ENCODE data around the gene GALNT5.
"Not testable (repeated sequence)": the region's sequence is repeated elsewhere in the genome, so short reads cannot be mapped to it uniquely, and the experiment has no call there.

The GALNT5 gene, protein sequence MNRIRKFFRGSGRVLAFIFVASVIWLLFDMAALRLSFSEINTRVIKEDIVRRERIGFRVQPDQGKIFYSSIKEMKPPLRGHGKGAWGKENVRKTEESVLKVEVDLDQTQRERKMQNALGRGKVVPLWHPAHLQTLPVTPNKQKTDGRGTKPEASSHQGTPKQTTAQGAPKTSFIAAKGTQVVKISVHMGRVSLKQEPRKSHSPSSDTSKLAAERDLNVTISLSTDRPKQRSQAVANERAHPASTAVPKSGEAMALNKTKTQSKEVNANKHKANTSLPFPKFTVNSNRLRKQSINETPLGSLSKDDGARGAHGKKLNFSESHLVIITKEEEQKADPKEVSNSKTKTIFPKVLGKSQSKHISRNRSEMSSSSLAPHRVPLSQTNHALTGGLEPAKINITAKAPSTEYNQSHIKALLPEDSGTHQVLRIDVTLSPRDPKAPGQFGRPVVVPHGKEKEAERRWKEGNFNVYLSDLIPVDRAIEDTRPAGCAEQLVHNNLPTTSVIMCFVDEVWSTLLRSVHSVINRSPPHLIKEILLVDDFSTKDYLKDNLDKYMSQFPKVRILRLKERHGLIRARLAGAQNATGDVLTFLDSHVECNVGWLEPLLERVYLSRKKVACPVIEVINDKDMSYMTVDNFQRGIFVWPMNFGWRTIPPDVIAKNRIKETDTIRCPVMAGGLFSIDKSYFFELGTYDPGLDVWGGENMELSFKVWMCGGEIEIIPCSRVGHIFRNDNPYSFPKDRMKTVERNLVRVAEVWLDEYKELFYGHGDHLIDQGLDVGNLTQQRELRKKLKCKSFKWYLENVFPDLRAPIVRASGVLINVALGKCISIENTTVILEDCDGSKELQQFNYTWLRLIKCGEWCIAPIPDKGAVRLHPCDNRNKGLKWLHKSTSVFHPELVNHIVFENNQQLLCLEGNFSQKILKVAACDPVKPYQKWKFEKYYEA

DNA sequence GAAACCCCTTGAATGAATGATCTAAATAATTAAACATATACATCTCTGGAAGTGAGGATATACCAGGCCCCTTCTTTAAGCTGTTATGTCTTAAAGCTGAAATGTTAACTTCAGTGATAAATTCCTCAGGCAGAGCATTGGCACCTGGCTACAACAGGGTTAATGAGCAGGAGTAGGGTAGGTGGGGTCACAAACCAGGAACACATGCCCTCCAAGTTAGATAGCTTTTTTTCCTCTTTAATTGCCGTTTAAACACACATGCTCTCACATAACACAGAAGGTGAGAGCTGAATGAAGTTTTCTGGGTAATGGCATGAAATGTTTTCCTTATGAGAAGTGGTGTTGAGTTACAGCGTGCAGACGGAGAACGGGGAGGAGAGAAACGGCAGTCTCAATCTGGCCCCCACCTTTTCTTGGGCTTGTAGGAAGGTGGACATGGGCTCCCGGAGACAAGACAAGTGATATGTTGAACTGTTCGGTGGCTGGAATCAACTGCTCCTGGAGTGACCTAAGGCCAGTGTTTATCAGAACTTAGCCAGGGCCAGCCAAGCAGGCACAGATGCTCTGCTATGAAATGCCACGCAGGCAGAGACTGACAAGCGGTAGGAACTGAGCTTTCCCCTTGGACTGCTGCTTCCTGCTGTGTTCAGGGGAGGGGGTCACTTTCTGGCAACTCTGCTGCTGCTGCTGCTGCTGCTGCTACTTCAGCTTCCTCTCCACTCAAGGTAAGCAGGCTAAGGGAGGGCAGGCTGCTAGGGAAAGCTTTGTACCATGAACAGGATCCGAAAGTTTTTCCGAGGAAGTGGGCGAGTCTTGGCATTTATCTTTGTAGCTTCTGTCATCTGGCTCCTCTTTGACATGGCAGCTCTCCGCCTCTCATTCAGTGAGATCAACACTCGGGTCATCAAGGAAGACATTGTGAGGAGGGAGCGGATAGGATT lies at the start of gene GALNT5:
GALNT5 (plus strand) TSS at position 394 of the 941 bp plus-strand sequence; CDS start at position 772, 378 bp downstream.
- no peak for DNase-seq (ENCODE audit: low read depth in 2 of 2, low spot score in 1 of 2)

DNA sequence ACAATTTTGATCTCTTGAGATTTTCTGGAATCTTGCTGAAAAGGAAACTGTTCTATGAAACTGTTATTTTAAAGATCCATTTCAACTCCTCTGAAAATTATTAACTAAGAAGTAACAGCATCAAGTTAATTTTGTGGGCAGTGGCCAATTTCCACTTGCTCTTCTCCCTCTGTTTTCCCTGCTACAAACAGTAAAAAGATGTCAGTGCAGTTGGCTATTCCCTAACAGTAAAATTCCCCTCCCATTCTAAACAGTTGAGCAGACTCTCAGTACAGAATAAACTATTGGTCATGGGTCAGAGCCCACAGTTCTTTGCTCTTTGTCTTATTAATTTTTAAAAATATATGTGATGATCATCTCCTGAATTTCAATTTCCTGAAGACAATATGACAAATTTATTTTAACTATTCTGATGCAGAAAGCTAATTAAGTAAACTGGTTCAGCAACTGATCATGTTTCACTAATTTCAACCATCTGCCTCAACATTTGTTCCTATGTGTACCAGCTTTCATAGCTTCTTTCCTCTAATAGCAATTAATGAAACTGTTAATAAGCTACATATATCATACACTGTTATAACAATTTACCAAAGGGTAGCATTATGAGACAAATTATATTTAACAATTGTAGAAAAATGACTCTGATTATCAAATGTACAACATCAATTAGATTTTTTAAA lies 41.1 kb upstream of the GALNT5 start:
- DNase-seq (ENCODE audit: low read depth in 2 of 2, low spot score in 1 of 2), result no peak

DNA sequence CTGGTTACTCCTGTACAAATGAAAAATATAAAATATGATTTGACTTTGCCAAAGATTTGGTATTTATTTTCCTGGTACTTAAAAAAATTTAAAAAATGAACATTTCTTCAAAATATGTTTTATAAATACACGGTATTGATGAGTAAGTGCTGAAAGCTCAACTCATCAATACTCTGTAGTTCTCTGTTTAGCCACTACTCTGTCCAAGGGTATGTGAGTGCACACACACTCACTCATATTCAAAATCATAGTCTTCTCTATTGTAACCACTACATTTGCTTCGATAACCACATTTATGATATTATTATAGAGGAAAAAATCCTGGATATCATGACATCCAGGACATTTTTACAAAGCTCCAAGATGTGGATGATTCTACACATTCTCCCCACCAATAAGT lies 40.1 kb upstream of the GALNT5 start:
- DNase-seq (ENCODE audit: low read depth in 2 of 2, low spot score in 1 of 2), result no peak

DNA sequence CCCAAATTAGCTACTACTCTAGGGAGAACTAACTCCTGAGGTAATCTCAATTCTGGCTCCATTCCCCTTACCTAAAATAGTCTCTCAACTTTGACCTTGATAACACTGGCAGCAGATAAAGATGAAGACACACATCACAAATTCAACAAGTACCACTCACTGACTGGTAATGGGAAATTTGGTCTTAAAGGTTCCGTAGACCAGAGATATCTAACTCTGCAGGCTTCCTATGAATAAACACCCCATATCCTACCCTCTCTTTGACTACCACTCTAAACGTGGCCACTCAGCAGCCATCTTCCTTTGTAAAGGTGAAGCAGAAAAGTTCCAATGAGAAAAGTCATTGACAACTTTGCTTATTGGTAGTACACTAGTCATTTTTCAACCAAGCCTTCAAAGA lies 38.6 kb upstream of the GALNT5 start:
- no peak for DNase-seq (ENCODE audit: low read depth in 2 of 2, low spot score in 1 of 2)

DNA sequence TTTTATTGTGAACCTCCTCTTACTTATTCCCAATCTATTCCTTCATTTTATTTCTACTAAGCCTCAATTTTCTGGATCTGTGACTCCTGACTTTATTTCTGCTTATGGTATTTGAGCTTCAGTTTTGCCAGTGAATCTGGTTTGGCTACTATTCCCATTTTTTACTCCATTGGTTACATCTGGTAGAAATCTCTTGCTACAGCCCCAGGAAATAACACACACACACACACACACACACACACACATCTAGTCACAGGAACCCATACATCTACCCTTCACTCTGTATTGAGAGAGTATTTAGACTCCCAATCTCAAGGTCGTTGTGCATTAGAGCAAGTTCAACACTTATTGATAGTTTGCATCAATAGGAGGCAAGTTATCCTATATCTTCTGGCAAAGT lies 37.0 kb upstream of the GALNT5 start:
- DNase-seq (ENCODE audit: low read depth in 2 of 2, low spot score in 1 of 2), result no peak

DNA sequence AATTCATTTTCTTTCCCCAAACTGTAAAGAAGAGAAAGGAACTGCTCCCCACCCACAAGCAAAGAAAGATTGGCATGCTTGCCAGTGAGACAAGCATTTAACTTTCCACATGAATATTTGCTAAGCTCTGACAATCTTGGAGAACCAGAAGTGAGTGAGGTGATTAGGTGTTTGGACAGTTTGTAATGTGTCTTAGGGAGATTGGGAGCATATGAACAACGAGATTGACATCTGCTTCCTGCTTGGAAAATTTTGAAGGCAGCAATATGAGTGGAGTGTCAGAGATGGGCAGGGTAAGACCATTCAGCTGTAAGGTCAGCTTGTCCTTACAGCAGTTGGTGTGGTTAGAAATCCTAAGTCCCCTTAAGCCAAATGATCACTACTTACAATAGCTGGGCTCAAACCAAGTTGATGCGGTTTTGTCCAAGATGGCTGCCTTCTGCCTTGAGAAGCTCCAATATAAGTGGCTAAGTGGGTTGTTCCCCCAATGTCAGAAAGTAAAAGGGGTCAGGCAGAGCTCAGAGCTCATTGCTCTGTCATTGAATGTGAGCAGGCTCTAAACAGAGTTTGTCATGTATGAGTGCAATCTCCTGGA lies 36.0 kb upstream of the GALNT5 start:
- no peak for DNase-seq (ENCODE audit: low read depth in 2 of 2, low spot score in 1 of 2)

DNA sequence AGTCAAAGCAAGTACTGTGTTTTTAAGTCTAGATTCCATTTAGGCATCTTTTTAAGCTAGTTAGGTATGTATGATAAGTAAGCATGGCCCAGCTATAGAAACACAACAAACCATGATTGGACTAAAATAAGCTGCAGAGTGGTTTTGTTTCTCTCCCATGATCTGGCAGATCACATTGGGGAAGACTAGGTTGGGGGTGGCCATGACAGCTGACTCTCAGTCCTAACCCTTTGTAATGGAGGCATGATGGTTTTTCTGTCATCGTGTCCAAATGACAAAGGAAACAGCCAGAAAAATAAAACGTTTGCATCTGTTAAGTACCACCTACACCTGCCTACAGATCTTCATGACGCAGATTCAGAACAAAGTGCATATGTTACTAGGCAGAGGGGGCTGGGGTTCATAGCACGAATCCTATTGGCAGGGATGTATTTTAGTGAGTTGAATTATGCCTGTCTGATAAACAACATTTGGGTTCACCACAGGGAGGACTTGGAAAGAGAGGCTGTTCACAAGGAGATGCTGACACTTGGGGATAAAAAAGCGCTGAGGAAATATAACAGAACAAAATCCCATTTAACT lies 33.8 kb upstream of the GALNT5 start:
- DNase-seq (ENCODE audit: low read depth in 2 of 2, low spot score in 1 of 2), result no peak

DNA sequence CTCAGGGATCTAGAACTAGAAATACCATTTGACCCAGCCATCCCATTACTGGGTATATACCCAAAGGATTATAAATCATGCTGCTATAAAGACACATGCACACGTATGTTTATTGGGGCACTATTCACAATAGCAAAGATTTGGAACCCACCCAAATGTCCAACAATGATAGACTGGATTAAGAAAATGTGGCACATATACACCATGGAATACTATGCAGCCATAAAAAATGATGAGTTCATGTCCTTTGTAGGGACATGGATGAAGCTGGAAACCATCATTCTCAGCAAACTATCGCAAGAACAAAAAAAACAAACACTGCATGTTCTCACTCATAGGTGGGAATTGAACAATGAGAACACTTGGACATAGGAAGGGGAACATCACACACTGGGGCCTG lies 33.1 kb upstream of the GALNT5 start:
- not testable (repeated sequence) for DNase-seq (ENCODE audit: low read depth in 2 of 2, low spot score in 1 of 2)

DNA sequence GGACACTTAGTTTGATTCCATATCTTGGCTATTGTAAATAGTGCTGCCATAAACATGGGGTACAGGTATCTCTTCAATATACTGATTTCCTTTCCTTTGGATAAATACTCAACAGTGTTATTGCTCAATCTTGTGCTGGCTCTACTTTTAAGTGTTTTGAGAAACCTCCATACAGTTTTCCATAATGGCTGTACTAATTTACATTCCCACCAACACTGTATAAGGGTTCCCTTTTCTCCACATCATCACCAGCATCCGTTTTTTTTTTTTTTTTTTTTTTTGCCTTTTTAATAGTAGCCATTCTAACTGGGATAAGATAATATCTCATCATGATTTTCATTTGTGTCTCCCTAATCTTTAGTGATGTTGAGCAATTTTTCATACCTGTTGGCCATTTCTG lies 29.9 kb upstream of the GALNT5 start:
- DNase-seq (ENCODE audit: low read depth in 2 of 2, low spot score in 1 of 2), result no peak

DNA sequence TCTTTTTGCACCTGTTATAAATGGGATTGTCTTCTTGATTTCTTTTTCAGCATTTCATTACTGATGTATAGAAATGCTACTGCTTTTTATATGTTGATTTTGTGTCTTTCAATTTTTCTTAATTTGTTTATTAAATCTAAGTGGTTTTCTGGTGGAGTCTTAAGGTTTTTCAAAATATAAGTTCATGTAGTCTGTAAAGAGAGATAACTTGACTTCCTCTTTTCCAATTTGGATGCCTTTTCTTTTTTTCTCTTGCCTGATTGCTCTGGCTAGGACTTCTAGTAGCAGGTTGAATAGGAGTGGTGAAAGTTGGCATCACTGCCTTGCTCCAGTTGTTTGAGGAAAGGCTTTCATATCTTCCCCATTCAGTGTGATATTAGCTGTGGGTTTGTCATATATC lies 28.6 kb upstream of the GALNT5 start:
- no peak for DNase-seq (ENCODE audit: low read depth in 2 of 2, low spot score in 1 of 2)

DNA sequence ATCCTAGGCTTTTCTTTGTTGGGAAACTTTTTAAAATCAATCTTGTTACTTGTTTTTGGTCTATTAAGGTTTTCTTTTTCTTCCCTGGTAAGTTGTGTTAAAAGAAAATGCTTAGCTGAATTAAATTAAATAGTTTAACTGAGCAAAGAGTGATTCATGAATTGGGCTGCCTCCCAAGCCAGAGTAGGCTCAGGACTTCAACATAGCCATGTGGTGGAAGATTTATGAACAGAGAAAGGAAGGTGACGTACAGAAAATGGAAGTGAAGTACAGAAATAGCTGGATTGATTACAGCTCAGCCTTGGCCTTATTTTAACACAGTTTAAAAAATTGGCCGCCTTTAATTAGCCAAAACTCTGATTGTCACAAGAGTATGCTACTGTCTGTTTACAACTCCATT lies 27.9 kb upstream of the GALNT5 start:
- no peak for DNase-seq (ENCODE audit: low read depth in 2 of 2, low spot score in 1 of 2)

DNA sequence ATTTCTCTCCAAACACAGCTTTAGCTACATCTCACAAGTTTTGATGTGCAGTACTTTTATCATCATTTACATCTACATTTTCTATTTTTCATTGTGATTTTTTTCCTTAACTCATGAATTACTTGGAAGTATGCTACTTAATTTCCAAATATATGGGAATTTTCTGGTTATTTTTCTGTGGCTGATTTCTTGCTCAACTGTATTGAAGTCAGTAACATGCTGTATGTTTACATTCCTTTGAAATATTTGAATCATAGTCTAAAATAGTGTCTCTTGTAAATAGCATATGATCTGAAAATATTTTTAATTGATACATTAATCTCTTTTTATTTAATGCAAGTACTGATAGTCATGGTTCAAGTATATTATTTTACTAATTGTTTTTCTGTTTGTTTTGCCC lies 26.0 kb upstream of the GALNT5 start:
- no peak for DNase-seq (ENCODE audit: low read depth in 2 of 2, low spot score in 1 of 2)

DNA sequence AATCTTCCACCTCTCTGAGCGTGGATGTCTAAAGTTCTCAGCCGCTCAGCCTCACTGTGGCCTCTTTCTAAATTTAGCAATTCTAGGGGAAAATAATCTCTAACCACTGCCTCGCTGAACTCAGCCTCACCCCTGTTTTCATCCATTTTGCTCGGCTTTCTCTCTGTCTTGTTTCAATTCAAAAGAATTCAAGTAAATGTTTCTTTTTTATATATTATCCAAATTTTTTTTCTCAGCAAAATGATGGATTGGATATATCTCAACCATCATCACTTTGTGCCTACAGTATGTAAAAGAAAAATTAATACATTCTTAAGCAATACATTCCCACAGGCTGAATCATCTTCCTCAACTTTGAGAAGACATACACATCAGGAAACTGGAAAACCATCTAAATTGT lies 24.0 kb upstream of the GALNT5 start:
- no peak for DNase-seq (ENCODE audit: low read depth in 2 of 2, low spot score in 1 of 2)

DNA sequence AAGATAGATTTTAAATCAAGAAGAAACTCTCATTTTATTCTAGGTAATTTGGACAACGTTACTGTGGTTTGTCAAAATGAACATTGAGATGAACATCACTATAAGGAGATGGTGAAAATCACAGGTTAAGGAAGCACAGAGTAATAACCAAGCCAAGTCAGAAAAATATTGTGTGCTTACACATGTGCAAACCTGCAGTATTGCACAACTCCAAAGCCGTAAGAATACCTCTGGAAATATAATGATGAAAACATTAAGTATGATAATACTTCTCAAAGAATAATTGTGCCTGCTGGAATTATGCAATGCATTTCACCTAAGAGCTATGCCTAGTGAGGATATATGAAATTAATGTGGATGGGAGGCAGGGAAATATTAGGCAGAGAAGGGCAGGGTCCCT lies 21.1 kb upstream of the GALNT5 start:
- no peak for DNase-seq (ENCODE audit: low read depth in 2 of 2, low spot score in 1 of 2)

DNA sequence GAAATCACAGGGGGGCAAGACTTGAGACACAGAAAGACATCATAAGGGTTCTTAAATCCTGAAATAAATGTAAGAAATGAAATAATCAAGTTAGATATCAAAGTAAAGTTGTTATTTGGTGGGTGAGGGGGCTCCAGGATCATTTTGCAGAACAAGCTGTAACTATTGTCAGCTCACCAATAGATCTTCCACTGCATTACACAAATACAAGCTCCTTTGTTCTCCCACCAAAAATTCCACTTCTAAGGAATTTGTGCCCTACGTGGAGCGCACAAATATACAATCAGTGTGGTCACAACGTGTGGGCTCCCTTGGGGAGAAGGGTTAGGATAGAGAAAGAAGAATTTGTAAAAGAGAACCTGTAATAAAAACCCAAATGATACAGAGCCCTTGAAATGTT lies 19.2 kb upstream of the GALNT5 start:
- DNase-seq (ENCODE audit: low read depth in 2 of 2, low spot score in 1 of 2), result no peak

DNA sequence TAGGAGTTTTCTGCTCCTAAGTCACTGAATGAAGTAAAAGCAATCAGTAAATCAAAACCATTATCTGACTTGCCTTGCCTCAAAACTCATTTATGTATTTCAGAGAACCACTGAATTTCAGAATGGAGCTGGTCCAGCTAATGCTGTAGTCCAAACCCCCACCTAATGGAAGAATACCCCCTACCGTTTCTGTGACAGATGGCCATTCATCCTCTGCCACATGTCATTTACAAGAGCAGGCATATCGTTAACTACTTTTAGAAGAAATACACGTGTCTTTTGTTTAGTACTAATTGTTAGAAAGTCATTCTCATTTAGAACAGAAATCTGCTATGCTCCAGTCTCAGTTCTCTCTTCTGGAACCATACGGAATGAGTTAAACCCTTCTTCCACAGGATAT lies 12.8 kb upstream of the GALNT5 start:
- no peak for DNase-seq (ENCODE audit: low read depth in 2 of 2, low spot score in 1 of 2)

DNA sequence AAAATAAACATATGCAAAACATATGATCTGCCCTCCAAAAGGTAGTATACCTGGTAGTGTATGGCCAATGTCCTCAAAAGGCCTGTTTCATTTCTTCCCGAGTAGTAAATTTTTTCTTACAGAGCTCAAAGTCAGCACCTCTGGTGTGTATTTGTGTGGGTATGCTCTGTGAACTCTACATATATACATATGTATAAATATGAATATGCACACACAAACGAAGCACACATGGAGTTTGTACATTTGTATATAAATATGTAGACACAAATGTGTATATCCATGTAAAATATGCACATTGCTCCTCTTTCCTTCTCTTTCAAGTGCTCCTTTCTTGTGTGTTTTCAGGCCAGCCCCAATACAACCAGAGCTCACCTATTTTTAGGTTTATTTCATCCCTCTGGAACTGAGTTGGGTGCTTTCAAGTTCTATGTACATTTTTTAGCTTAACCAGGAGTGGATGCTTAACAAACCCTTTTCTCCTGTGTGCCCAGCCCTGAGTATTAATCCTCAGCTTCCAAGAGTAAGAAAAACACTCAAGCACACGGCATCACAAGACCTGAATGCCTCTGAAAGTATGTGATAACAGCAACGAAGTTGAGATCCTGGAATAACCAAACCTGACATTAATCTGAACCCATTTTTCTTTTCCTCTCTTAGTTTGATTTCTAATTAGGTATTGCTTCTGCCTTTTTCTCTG lies 12.2 kb upstream of the GALNT5 start:
- DNase-seq (ENCODE audit: low read depth in 2 of 2, low spot score in 1 of 2), result no peak

DNA sequence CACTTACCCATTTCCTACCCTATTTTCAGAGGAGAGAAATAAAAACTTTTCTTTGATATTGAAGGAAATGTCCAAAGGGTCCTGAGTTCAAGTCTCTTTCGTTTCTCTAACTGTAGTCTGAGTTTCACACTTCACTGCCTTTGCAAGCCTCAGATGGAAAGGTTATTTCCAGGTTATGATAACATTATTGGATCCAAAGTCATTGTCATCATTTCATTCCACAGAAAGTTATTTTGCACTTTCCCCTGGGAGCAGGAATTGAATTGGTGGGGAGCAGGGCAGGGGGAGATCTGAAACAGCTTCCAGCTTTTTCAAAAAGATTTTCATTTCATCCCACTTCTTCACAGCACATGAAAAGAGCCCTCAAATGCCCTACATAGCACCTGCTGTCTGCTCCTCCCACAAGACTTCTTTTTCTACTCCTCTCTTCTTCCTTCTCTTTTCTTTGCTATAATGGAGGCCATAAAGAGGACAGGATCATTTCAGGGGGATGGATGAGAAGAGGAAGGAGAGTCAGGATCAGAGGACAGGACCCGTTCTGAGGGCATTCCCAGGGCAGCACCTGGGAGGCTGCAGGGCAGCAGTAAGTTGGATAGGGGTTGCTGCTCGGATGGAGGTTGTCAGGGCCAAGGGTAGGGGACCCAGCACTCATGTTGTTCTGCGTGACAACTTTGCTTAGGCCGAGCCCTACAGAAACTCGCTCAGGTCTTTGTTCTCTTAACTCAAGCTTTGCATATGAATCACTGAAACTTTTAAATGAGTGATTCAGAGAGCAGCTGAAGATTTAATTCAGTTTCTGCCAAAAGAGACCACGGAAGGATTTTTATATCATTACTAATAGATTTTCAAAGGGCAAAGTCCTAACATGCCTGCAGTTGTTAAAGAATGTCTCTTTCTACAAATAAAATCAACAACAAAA lies 11.4 kb upstream of the GALNT5 start:
- no peak for DNase-seq (ENCODE audit: low read depth in 2 of 2, low spot score in 1 of 2)

Measured in stimulated activated CD8-positive, alpha-beta memory T cell treated with anti-CD3 and anti-CD28 coated beads, Interleukin-4, amount 100 ng/mL, for 4 hours (primary cell).